NT2/D1 (cell line): ENCODE measurements around the gene ATP5PD.
"Not testable (repeated sequence)": the region's sequence is repeated elsewhere in the genome, so short reads cannot be mapped to it uniquely, and the experiment has no call there.

ENCODE experiments used
- DNase-seq: peaks from one replicate; pipeline ENCODE4 v3.0.0-alpha.2; 2011; ENCODE audit warnings: low read depth, low spot score
- H3K27me3 ChIP-seq: 2 replicates; pipeline ENCODE4 v1.6.0; 2011; ENCODE audit warnings: mild to moderate bottlenecking; ENCODE audit not compliant: insufficient read length, insufficient read depth
- H3K36me3 ChIP-seq: 2 replicates; pipeline ENCODE4 v1.6.1; 2011; ENCODE audit warnings: mild to moderate bottlenecking, low read length, mixed read lengths; ENCODE audit not compliant: insufficient read depth, insufficient read length
- H3K4me1 ChIP-seq: 2 replicates; pipeline ENCODE4 v1.5.1; 2011; ENCODE audit not compliant: insufficient read depth, insufficient read length
- H3K4me3 ChIP-seq: 2 replicates; pipeline ENCODE4 v1.5.1; 2011; ENCODE audit warnings: low read depth; ENCODE audit not compliant: insufficient read length
- H3K9ac ChIP-seq: 2 replicates; pipeline ENCODE4 v1.6.0; 2011; ENCODE audit warnings: low read depth; ENCODE audit not compliant: insufficient read length
- H3K9me3 ChIP-seq: 2 replicates; pipeline ENCODE4 v1.5.1; 2011; ENCODE audit warnings: mild to moderate bottlenecking, low read length; ENCODE audit not compliant: insufficient read depth
- SUZ12 ChIP-seq: IDR thresholded peaks from 2 replicates; pipeline ENCODE4 v1.6.1; 2011; ENCODE audit not compliant: insufficient read length, insufficient read depth; ENCODE audit errors: extremely low read depth
- YY1 ChIP-seq: IDR thresholded peaks from 2 replicates; pipeline ENCODE4 v1.6.1; 2011; ENCODE audit not compliant: insufficient read length, insufficient read depth
- ZNF274 ChIP-seq: IDR thresholded peaks from 2 replicates; pipeline ENCODE4 v1.6.1; 2011; ENCODE audit warnings: mild to moderate bottlenecking, low read depth, low read length

The ATP5PD gene

GRCh38 chr17:75012096-75012345 is 34.7 kb downstream of the ATP5PD start:
- TF ChIP-seq YY1, result no peak
- TF ChIP-seq SUZ12, result no peak
- TF ChIP-seq ZNF274, result no peak
- no peaks in the 10 kb centered on the region for H3K27me3 ChIP-seq
- H3K4me1 ChIP-seq, result no peaks in the 10 kb centered on the region
- peak overlapping the region; percentile 90 for H3K4me3 ChIP-seq
- no peak for DNase-seq
- no peaks in the 10 kb centered on the region for H3K9me3 ChIP-seq
- H3K9ac ChIP-seq, result peak overlapping the region; percentile 96
- peaks cover 18% of the 10 kb centered on the region for H3K36me3 ChIP-seq

- Histone ChIP-seq H3K9me3 (no peaks in the 10 kb centered on the region), H3K9ac (peak overlapping the region; percentile 96), H3K4me3 (peak overlapping the region; percentile 90), H3K36me3 (peaks cover 15% of the 10 kb centered on the region), H3K4me1 (no peaks in the 10 kb centered on the region), H3K27me3 (no peaks in the 10 kb centered on the region)
- TF ChIP-seq SUZ12 (no peak), ZNF274 (no peak), YY1 (no peak)
- DNase-seq, result no peak
Measured at GRCh38 chr17:75011401-75012095, 35.2 kb downstream of the ATP5PD start.

GRCh38 chr17:75010683-75011400 is 35.9 kb downstream of the ATP5PD start:
- peak overlapping the region; percentile 11 for H3K9ac ChIP-seq
- no peaks in the 10 kb centered on the region for H3K4me1 ChIP-seq
- H3K27me3 ChIP-seq, result no peaks in the 10 kb centered on the region
- H3K4me3 ChIP-seq, result no peak overlapping the region
- H3K36me3 ChIP-seq, result peaks cover 16% of the 10 kb centered on the region
- no peak for DNase-seq
- TF ChIP-seq SUZ12 (no peak), YY1 (no peak), ZNF274 (no peak)
- H3K9me3 ChIP-seq, result no peaks in the 10 kb centered on the region

GRCh38 chr17:75009139-75009724 is 37.5 kb downstream of the ATP5PD start:
- Histone ChIP-seq H3K4me1 (no peaks in the 10 kb centered on the region), H3K27me3 (no peaks in the 10 kb centered on the region), H3K36me3 (peaks cover 24% of the 10 kb centered on the region), H3K9me3 (no peaks in the 10 kb centered on the region), H3K9ac (no peak overlapping the region), H3K4me3 (no peak overlapping the region)
- DNase-seq, result no peak
- no peak for TF ChIP-seq YY1

- Histone ChIP-seq H3K4me1 (no peaks in the 10 kb centered on the region), H3K9ac (no peak overlapping the region), H3K36me3 (peaks cover 32% of the 10 kb centered on the region), H3K9me3 (no peaks in the 10 kb centered on the region), H3K27me3 (no peaks in the 10 kb centered on the region), H3K4me3 (no peak overlapping the region)
- TF ChIP-seq ZNF274 (no peak), SUZ12 (no peak)
- DNase-seq, result no peak
Measured at GRCh38 chr17:75008373-75008772, 38.4 kb downstream of the ATP5PD start.

GRCh38 chr17:75006653-75007052 is 40.1 kb downstream of the ATP5PD start:
- no peaks in the 10 kb centered on the region for H3K9me3 ChIP-seq
- DNase-seq, result no peak
- peaks cover 50% of the 10 kb centered on the region for H3K36me3 ChIP-seq
- no peak overlapping the region for H3K9ac ChIP-seq
- no peaks in the 10 kb centered on the region for H3K27me3 ChIP-seq
- no peak for TF ChIP-seq YY1
- no peak for TF ChIP-seq SUZ12
- no peak for TF ChIP-seq ZNF274
- no peak overlapping the region for H3K4me3 ChIP-seq
- H3K4me1 ChIP-seq, result no peaks in the 10 kb centered on the region

GRCh38 chr17:75006084-75006483 is 40.7 kb downstream of the ATP5PD start:
- DNase-seq, H3K9ac ChIP-seq, H3K4me3 ChIP-seq, H3K9me3 ChIP-seq, H3K27me3 ChIP-seq, H3K4me1 ChIP-seq: not testable (repeated sequence)
- peaks cover 55% of the 10 kb centered on the region for H3K36me3 ChIP-seq
